ENCODE data around the gene EN1. TPM values are rescaled to one million over a fixed set of nuclear protein-coding genes. Genes with fewer than 3 reads are reported as not detected.

Gene EN1
- total and polyA plus RNA-seq, 2 donors, result 0.05 to 0.46 TPM

Other genes with a start within 250 kb of the EN1 start
- 4.2 TPM for gene MARCO, start 94.5 kb upstream of the EN1 start, total RNA-seq
- 31.0 TPM for gene MARCO, start 94.5 kb upstream of the EN1 start, polyA plus RNA-seq